Prostate gland (tissue), 2 donors: ENCODE data around the gene COL11A2. TPM values are rescaled to one million over a fixed set of nuclear protein-coding genes. Genes with fewer than 3 reads are reported as not detected.

Experiments used
- DNase-seq: peaks from one replicate; pipeline ENCODE4 v3.0.0-alpha.2; 2019; ENCODE audit warnings: low spot score
- H3K27ac ChIP-seq, 2 donors: fragments of 200-600 bp; sonication (generic); 2 replicates each; pipeline ENCODE4 v1.5.1; 2017 to 2019
- H3K27me3 ChIP-seq: fragments of 200-600 bp; sonication (generic); replicated peaks from 2 replicates; pipeline ENCODE4 v1.5.1; 2019; ENCODE audit not compliant: insufficient read depth
- H3K36me3 ChIP-seq, 2 donors: fragments of 200-600 bp; sonication (generic); 1 replicate in 1 of 2; 2 replicates in 1 of 2; pipeline versions ENCODE4 v1.5.1 to v1.8.1; 2017 to 2019
- H3K4me1 ChIP-seq: fragments of 200-600 bp; sonication (generic); replicated peaks from 2 replicates; pipeline ENCODE4 v1.5.1; 2019
- H3K4me3 ChIP-seq, 2 donors: fragments of 200-600 bp; sonication (generic); 2 replicates each; pipeline ENCODE4 v1.5.1; 2017 to 2019
- H3K9me3 ChIP-seq: fragments of 200-600 bp; sonication (generic); 2 replicates; pipeline ENCODE4 v1.5.1; 2017
- POLR2A ChIP-seq: fragments of 450-650 bp; IDR thresholded peaks from one replicate; pipeline ENCODE4 v1.6.1; 2016; ENCODE audit warnings: antibody characterized with exemption, mild to moderate bottlenecking
- POLR2AphosphoS5 ChIP-seq: sonication (generic); formaldehyde crosslinking; IDR thresholded peaks from one replicate; pipeline ENCODE4 v1.6.1; 2017; ENCODE audit warnings: antibody characterized with exemption
- WGBS: methylation state at CpG from one replicate; pipeline ENCODE4 v1.1.5; 2018; 5-methylcytosine and 5-hydroxymethylcytosine counted together
- intact Hi-C: fragments of 100-400 bp; cut with DNase I; formaldehyde crosslinking; loops from one replicate; pipeline ENCODE4 v1.14.2; 2022
- total RNA-seq, 2 donors: library from RNA; depleted of rRNA; stranded (reverse); fragments of >200 nt; gene quantifications; one replicate each; pipeline ENCODE4 v1.1.0, GENCODE V29; 2016
- TF ChIP-seq, protein P1 (sequence below), 4 experiments: fragments of 200-600 bp in 2 of 4; fragments of 450-650 bp in 2 of 4; sonication (generic) in 2 of 4; IDR thresholded peaks; 1 replicate in 3 of 4; 2 replicates in 1 of 4; pipeline ENCODE4 v1.5.1; 2016 to 2019; ENCODE audit warnings: antibody characterized with exemption in 4 of 4, mild to moderate bottlenecking in 2 of 4, moderate library complexity in 2 of 4

Gene COL11A2
- total RNA-seq, 2 donors from 2014 or later, result 0.91 to 3.6 TPM

DNA sequence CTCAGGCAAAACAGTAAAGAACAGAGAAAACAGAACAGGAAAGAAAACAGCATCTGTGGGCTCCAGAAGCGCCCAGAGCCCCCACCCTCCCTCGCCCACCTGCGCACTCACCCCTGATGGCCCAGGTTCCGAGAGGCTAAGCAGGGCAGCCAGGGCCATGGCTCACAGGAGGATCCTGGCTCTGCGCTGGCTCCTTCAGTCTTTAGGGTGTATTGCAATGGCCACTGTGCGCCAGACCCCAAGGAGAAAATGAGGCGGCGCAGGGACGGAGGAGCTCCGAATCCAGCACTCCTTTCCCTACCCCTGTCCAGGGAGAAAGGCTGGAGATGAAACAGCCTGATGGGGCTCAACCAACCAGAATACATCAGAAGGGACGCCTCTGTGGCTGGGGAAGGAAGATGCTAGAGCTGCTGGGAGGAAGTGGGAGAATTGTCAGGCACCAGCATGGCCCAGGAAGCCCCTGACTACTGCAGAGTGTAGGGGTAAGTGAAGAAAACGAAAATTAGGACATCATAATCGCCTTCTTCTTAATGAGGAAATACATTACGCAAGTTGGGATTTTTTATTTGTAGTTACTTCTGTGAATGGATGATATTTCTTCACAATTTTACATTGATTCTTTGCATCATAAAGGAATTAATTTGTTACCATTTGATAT, 49.0 kb downstream of the COL11A2 start:
- no peaks in the 10 kb centered on the region for H3K36me3 ChIP-seq
- WGBS, result 83% methylated on average over 14 of the region's 14 CpGs
- H3K9me3 ChIP-seq, result no peaks in the 10 kb centered on the region
- DNase-seq, result no peak
- H3K4me1 ChIP-seq, result no peaks in the 10 kb centered on the region
- no peak overlapping the region for H3K27ac ChIP-seq
- no peaks in the 10 kb centered on the region for H3K27me3 ChIP-seq
- intact Hi-C loops, result loop anchor here (10.0 kb wide), 1 partner anchor 128 kb away; no protein-coding TSS in a partner anchor
- H3K4me3 ChIP-seq, result no peak overlapping the region
- TF ChIP-seq, protein P1, sequence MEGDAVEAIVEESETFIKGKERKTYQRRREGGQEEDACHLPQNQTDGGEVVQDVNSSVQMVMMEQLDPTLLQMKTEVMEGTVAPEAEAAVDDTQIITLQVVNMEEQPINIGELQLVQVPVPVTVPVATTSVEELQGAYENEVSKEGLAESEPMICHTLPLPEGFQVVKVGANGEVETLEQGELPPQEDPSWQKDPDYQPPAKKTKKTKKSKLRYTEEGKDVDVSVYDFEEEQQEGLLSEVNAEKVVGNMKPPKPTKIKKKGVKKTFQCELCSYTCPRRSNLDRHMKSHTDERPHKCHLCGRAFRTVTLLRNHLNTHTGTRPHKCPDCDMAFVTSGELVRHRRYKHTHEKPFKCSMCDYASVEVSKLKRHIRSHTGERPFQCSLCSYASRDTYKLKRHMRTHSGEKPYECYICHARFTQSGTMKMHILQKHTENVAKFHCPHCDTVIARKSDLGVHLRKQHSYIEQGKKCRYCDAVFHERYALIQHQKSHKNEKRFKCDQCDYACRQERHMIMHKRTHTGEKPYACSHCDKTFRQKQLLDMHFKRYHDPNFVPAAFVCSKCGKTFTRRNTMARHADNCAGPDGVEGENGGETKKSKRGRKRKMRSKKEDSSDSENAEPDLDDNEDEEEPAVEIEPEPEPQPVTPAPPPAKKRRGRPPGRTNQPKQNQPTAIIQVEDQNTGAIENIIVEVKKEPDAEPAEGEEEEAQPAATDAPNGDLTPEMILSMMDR (IDR thresholded peaks at IDR 0.05), result no peak
- no peak for TF ChIP-seq POLR2A
- TF ChIP-seq POLR2AphosphoS5, result no peak

DNA sequence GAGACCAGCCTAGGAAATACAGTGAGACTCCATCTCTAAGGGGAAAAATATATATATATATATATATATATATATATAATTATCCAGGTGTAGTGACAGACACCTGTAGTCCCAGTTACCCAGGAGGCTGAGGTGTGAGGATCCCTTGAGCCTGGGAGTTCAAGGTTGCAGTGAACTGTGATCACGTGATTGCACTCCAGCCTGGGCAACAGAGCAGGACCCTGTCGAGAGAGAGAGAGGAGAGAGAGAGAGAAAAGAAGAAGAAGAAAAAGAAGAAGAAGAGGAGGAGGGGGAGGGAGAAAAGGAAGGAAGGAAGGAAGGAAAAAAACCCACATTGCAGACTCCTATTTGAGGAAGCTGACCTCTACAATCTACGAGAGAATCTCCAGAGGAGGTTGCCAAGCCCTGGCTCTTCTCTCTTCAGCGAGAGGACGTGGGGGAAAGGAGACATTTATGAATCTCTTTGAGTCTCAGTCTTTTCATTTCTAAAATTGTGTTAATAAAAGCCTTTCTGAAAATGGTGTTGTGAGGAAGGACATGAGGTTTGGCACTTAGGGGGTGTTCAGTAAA, 49.7 kb downstream of the COL11A2 start:
- intact Hi-C loops, result loop anchor here (10.0 kb wide), 1 partner anchor 128 kb away; no protein-coding TSS in a partner anchor
- H3K4me1 ChIP-seq, result no peaks in the 10 kb centered on the region
- TF ChIP-seq, protein P1 (IDR thresholded peaks at IDR 0.05), result no peak
- TF ChIP-seq POLR2AphosphoS5, result no peak
- no peak for TF ChIP-seq POLR2A

DNA sequence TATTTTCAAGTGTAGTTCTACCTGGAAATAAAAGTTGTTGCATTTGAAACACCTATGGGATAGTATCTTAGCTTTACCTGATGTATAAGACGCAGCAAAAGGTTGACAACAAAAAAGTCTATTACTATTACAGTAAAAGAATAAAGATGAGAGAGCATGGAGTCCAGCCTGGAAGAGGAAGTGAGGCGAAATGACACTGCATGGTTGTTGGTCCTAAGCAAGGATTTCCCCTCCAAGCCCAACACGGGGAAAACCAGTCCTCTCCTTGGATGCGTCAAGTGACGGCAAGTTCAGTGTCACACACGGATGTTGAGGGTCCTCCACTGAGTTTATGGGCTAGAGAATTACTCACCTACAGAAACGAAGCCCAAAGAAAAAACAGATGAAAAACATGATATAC, 51.7 kb downstream of the COL11A2 start:
- 83% methylated on average over 7 of the region's 7 CpGs for WGBS
- Histone ChIP-seq H3K27ac (no peak overlapping the region), H3K9me3 (no peaks in the 10 kb centered on the region), H3K27me3 (no peaks in the 10 kb centered on the region), H3K36me3 (no peaks in the 10 kb centered on the region), H3K4me1 (no peaks in the 10 kb centered on the region), H3K4me3 (no peak overlapping the region)
- intact Hi-C loops, result loop anchor here (10.0 kb wide), 1 partner anchor 126 kb away; no protein-coding TSS in a partner anchor
- TF ChIP-seq POLR2AphosphoS5, result no peak
- TF ChIP-seq, protein P1 (IDR thresholded peaks at IDR 0.05), result no peak
- no peak for TF ChIP-seq POLR2A
- DNase-seq, result no peak

More for the DNA sequence above, 49.7 kb downstream of the COL11A2 start:
- no peaks in the 10 kb centered on the region for H3K27me3 ChIP-seq
- no peaks in the 10 kb centered on the region for H3K9me3 ChIP-seq
- DNase-seq, result no peak
- no peak overlapping the region for H3K27ac ChIP-seq
- no peaks in the 10 kb centered on the region for H3K36me3 ChIP-seq
- WGBS, result 56% methylated on average over 5 of the region's 5 CpGs
- no peak overlapping the region for H3K4me3 ChIP-seq

DNA sequence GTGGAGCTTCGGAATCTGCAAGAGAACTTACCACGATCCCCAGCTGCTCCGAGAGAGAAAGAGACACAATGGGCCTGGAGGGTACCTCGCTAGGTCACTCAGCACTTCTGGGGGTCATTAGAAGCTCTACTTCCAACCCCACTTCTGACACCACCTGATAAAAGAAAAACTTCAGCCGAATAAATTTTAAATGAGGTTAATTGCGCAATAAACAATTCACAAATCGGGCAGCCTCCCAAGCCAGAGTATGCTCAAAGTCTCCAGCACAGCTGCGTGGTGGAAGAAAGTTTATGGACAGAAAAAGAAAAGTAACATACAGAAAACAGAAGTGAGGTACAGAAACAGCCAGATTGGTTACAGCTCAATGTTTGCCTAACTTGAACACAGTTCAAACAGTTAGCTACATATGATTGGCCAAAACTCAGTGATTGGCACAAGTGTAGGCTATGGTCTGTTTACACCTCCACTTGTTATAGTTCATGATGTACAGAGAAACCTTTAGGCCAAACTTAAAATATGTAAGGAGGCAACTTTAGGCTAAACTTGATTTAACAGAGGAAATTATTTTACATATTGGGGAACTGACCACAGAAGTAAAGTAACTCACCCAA, 52.6 kb downstream of the COL11A2 start:
- TF ChIP-seq POLR2AphosphoS5 (no peak), POLR2A (no peak)
- TF ChIP-seq, protein P1 (IDR thresholded peaks at IDR 0.05), result no peak
- no peaks in the 10 kb centered on the region for H3K9me3 ChIP-seq
- no peak overlapping the region for H3K27ac ChIP-seq
- H3K27me3 ChIP-seq, result no peaks in the 10 kb centered on the region
- intact Hi-C loops, result loop anchor here (10.0 kb wide), 1 partner anchor 125 kb away; no protein-coding TSS in a partner anchor
- WGBS, result 64% methylated on average over 8 of the region's 8 CpGs
- no peaks in the 10 kb centered on the region for H3K36me3 ChIP-seq
- H3K4me3 ChIP-seq, result no peak overlapping the region
- no peak for DNase-seq
- H3K4me1 ChIP-seq, result no peaks in the 10 kb centered on the region
